Measurements from ENCODE around the gene OR6C1. TPM values are rescaled to one million over a fixed set of nuclear protein-coding genes. Genes with fewer than 3 reads are reported as not detected.
"Not testable (repeated sequence)": the region's sequence is repeated elsewhere in the genome, so short reads cannot be mapped to it uniquely, and the experiment has no call there.

OR6C1 gene
- total RNA-seq = not detected in 2 replicates
- long read RNA-seq = 0 reads

DNA sequence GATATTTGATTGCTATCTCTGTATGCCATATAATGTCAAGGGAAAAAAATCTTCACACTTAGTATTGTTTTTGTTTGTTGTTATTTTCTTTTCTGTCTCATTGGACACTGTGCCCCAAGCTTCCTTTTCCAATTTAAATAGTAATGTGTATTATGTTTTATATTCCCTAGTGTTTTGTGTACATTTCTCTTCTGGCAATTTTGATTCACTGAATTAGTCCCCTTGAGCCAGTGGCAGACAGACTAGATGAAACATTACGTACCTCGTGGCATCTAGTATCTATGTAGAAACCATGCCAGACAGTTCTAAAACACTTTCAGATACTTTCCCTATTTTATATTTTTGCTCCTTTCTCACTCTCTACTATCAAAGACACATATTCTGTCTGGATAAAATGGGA is at the start of gene OR6C1:
OR6C1 (plus strand) TSS at position 301 of the 400 bp plus-strand sequence. CDS start 6,257 bp downstream, outside the sequence.
- H3K27me3 Mint-ChIP-seq = no peaks in the 10 kb centered on the region
- H3K27ac Mint-ChIP-seq = no peak within 1 kb of the TSS
- H3K4me1 Mint-ChIP-seq (ENCODE audit: low read depth) = peaks cover 3% of the 10 kb centered on the region
- no peaks in the 10 kb centered on the region for H3K9me3 Mint-ChIP-seq (ENCODE audit: low read depth)
- no peaks in the 10 kb centered on the region for H3K36me3 Mint-ChIP-seq (ENCODE audit: insufficient read depth)
- no peak within 1 kb of the TSS for H3K4me3 Mint-ChIP-seq (ENCODE audit: low read depth)
- TF ChIP-seq, protein P1, sequence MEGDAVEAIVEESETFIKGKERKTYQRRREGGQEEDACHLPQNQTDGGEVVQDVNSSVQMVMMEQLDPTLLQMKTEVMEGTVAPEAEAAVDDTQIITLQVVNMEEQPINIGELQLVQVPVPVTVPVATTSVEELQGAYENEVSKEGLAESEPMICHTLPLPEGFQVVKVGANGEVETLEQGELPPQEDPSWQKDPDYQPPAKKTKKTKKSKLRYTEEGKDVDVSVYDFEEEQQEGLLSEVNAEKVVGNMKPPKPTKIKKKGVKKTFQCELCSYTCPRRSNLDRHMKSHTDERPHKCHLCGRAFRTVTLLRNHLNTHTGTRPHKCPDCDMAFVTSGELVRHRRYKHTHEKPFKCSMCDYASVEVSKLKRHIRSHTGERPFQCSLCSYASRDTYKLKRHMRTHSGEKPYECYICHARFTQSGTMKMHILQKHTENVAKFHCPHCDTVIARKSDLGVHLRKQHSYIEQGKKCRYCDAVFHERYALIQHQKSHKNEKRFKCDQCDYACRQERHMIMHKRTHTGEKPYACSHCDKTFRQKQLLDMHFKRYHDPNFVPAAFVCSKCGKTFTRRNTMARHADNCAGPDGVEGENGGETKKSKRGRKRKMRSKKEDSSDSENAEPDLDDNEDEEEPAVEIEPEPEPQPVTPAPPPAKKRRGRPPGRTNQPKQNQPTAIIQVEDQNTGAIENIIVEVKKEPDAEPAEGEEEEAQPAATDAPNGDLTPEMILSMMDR (IDR thresholded peaks at IDR 0.05; ENCODE audit: unreplicated experiment) = no peak
- DNase-seq (ENCODE audit: low spot score, unreplicated experiment) = no peak

DNA sequence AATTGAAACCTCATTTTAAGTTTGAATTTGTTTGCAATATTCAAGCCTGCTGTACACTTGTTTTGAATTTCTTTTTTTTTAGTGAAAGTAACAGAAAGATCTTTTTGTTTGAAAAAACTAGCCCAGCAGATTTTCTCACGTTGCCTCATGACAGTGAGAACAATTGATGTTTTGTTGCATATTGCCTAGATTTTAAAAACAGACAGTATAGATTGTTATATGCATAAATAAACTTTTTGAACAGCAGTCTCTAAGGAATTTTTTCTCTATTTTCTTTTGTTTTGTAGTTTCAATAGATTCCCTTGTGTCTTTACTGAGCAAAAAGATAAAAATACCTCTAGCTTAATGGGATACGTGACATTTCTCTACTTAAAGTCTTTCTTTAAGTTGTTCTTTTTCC is 33.2 kb upstream of the OR6C1 start:
- Mint-ChIP-seq H3K27ac (no peak overlapping the region), H3K4me1 (ENCODE audit: low read depth) (peaks cover 1% of the 10 kb centered on the region), H3K4me3 (ENCODE audit: low read depth) (no peak overlapping the region), H3K9me3 (ENCODE audit: low read depth) (peaks cover 10% of the 10 kb centered on the region), H3K36me3 (ENCODE audit: insufficient read depth) (no peaks in the 10 kb centered on the region), H3K27me3 (peaks cover 8% of the 10 kb centered on the region)
- TF ChIP-seq, protein P1 (IDR thresholded peaks at IDR 0.05; ENCODE audit: unreplicated experiment) = no peak
- DNase-seq (ENCODE audit: low spot score, unreplicated experiment) = no peak

DNA sequence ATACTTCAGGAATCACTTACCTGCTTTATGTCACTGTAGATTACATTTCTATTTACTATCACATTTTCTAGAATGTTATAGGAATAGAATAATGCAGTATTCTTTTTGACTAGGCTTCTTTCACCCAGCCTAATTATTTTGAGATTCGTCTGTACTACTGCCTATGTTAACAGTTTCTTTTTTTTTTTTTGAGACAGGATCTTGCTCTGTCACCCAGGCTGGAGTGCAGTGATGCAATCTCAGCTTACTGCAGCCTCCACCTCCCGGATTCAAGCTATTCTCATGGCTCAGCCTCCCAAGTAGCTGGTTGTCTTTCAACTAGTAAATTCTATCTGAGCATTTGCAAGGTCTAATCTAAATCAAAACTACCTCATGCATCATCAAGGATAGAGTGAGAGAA is 24.1 kb upstream of the OR6C1 start:
- TF ChIP-seq, protein P1 (IDR thresholded peaks at IDR 0.05; ENCODE audit: unreplicated experiment) = no peak
- Mint-ChIP-seq H3K36me3 (ENCODE audit: insufficient read depth) (no peaks in the 10 kb centered on the region), H3K27me3 (no peaks in the 10 kb centered on the region), H3K9me3 (ENCODE audit: low read depth) (no peaks in the 10 kb centered on the region), H3K4me3 (ENCODE audit: low read depth) (no peak overlapping the region), H3K27ac (no peak overlapping the region), H3K4me1 (ENCODE audit: low read depth) (peaks cover 5% of the 10 kb centered on the region)
- DNase-seq (ENCODE audit: low spot score, unreplicated experiment) = no peak

DNA sequence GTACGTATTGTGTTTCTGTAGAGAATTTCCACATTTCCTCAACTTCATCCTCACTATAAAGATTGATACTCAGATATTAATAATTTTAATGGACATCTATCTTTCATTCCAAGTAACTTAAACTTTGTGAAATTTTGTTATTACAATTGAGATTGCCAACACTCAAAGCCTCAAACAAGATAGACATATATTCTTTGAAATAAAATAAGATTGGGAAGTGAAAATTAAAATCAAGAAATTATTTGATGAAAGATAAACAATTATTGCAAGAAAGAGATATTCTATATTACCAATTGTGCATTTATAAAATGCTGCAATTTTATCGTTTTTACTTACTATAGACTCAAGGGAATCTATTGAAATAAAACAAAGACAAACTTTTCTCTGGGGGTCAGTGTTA is 17.7 kb upstream of the OR6C1 start, which contains the start of gene OR6C6:
OR6C6 (minus strand) TSS at position 101 of the 400 bp plus-strand sequence. CDS start 1,337 bp downstream, outside the sequence.
- Mint-ChIP-seq H3K27me3 (peaks cover 4% of the 10 kb centered on the region), H3K27ac (no peak within 1 kb of the TSS), H3K36me3 (ENCODE audit: insufficient read depth) (no peaks in the 10 kb centered on the region), H3K9me3 (ENCODE audit: low read depth) (peaks cover 3% of the 10 kb centered on the region), H3K4me3 (ENCODE audit: low read depth) (no peak within 1 kb of the TSS), H3K4me1 (ENCODE audit: low read depth) (no peaks in the 10 kb centered on the region)
- TF ChIP-seq, protein P1 (IDR thresholded peaks at IDR 0.05; ENCODE audit: unreplicated experiment) = no peak
- DNase-seq (ENCODE audit: low spot score, unreplicated experiment) = no peak

DNA sequence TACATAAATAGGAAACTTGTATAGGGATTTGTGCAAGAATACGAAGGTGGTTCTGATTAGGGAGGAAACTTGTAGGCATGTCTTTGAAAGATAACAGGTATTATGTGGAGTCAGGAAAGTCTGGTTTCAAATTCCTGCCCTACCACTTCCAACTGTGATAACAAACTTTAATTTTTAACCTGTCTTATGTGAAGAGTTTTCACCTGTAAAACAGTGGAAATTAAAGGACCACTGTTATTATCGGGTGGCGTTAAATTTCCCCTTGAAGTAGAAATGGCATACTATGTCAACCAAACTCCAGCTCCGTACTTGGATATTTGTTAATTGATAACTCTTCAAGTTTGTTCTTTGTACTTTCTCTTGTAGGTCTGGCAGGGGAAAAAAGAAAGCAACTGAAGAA is 6.1 kb downstream of the OR6C1 start:
- H3K36me3 Mint-ChIP-seq (ENCODE audit: insufficient read depth) = no peaks in the 10 kb centered on the region
- no peaks in the 10 kb centered on the region for H3K27me3 Mint-ChIP-seq
- TF ChIP-seq, protein P1 (IDR thresholded peaks at IDR 0.05; ENCODE audit: unreplicated experiment) = no peak
- no peak overlapping the region for H3K27ac Mint-ChIP-seq
- no peaks in the 10 kb centered on the region for H3K9me3 Mint-ChIP-seq (ENCODE audit: low read depth)
- H3K4me1 Mint-ChIP-seq (ENCODE audit: low read depth) = peaks cover 4% of the 10 kb centered on the region
- DNase-seq (ENCODE audit: low spot score, unreplicated experiment) = no peak
- no peak overlapping the region for H3K4me3 Mint-ChIP-seq (ENCODE audit: low read depth)

DNA sequence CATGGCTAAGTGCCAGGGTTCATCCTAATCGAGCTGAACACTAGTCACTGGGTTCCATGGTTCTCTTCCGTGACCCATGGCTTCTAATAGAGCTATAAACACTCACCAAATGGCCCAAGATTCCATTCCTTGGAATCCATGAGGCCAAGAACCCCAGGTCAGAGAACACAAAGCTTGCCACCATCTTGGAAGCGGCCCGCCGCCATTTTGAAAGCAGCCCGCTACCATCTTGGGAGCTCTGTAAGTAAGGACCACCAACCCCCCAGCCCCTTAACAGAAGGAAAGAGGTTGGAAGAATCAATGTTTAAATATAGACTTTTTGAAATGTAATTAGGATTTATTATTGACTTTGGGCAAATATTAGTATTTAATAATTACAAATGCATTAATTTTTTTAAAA is 11.7 kb downstream of the OR6C1 start:
- H3K27ac Mint-ChIP-seq; H3K36me3 Mint-ChIP-seq (ENCODE audit: insufficient read depth); H3K4me1 Mint-ChIP-seq (ENCODE audit: low read depth); H3K9me3 Mint-ChIP-seq (ENCODE audit: low read depth); DNase-seq (ENCODE audit: low spot score, unreplicated experiment); H3K27me3 Mint-ChIP-seq; H3K4me3 Mint-ChIP-seq (ENCODE audit: low read depth): not testable (repeated sequence)
